T47D (cell line): Measurements from ENCODE around the gene SSBP1.
A peak's percentile ranks its signal among the peaks of the same experiment; 100 is the strongest.

Experiments
- DNase-seq, 2 experiments: peaks; one replicate each; pipeline versions ENCODE4 v3.0.0 to v3.0.0-alpha.2; 2011 to 2012; ENCODE audit warnings: low read depth in 1 of 2, low spot score in 1 of 2
- JUND ChIP-seq: IDR thresholded peaks from 2 replicates; pipeline ENCODE4 v1.6.1; 2012; ENCODE audit warnings: low read depth
- in situ Hi-C: cut with HindIII; loops from 2 replicates; pipeline ENCODE4 v1.10.0; 2016; ENCODE audit warnings: low sequenced_read_pairs, low pct_unique_long_range_greater_than_20kb

SSBP1 gene

DNA sequence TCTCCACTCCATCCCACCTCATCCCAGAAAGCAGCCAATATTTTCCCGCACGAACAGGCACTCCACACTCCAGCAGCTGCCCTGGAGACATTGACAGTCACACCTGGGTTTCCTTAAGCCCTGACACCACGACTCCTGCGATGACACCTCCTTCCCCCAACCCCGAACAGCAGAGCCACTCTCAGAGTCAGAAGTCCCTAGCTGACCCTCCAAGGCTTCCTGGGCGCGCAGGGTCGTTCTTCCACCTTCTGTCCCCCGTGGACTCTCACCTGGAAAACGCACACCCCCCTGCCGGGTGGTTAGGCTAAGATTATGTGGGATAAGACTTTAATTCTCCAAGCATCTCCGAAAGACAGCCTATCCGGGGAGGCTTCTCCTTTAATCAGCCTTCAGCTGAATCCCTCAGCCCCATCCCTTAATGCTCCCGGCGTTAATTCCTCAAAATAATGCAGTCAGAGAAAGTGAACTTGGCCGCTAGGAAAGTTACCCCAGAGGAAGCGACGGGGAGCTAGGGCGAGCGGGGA, 37.2 kb upstream of the SSBP1 start:
- in situ Hi-C loops: no loop called here
- no peak for TF ChIP-seq JUND
- DNase-seq: peak in 1 of 2 experiments; percentile 15

- in situ Hi-C loops: no loop called here
- DNase-seq: no peak
- no peak for TF ChIP-seq JUND
Observed at GRCh38 chr7:141701489-141702046, 36.6 kb upstream of the SSBP1 start.

DNA sequence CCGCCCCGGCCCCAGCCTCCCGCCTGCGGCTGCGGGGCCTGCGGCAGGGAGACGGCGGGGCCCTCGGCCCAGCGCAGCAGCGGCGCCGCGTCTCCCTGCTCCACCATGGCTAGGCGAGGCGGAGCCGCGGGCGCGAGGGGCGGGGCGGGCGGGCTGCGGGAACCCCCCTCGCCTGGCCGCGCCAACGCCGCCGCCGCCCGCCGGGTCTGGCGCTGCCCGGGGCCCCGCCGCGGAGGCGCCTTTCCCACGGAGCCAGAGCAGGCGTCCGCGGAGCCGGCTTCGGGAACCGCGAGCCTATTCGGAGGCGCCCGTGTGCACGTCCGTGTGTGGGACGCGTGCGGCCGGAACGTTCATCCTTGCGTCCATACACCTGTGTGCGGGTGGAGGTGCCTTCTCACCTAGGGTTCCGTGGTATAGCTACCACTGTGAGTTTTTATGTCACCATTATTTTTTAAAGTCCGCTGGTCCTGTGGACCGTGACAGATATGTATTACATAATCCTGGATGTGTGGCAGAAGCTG, 36.1 kb upstream of the SSBP1 start, which contains the start of gene DENND11:
Gene DENND11 (minus strand): TSS at position 120 of the 521 bp plus-strand sequence. CDS start 13 bp downstream, at position 107.
- in situ Hi-C loops: no loop called here
- DNase-seq: peak; percentile 23 to 42
- TF ChIP-seq JUND: no peak

DNA sequence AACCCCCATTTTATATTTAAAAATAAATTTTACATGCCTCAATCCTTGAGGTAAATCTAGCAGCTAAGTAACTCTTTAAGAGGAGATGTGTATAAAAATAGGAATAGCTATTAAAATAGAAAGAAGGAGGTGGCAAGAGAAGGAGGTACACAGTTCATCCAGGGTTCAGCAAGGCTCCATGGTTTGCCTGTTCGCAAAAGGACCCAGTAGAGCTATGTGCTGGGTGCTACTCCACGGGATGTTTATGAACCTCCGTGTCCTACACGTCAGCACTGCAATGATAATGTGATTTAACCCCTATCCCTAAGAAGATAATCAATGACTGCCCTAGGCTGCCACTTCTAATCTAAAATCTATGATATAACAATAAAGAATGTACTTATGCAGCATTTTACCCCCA, 35.3 kb upstream of the SSBP1 start:
- no peak for DNase-seq
- TF ChIP-seq JUND: no peak
- in situ Hi-C loops: no loop called here

DNA sequence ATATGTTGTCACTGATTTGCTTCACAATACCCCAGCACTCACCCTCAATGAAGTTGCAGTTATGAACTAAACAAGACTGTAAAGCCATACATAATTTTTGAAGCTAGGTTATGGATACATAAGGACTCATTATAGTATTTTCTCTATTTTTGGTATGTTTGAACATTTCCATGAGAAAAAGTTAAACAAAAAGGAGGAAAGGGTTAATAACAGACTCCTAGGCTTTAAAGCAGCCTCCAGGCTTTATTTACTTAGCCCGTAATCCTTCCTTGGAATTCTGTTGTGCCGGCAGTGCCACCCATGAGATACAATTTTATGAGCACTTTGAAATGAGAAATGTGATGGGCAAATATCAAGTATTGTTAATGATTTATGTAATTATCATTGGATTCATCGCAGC, 34.0 kb upstream of the SSBP1 start:
- DNase-seq: no peak
- in situ Hi-C loops: no loop called here
- no peak for TF ChIP-seq JUND

DNA sequence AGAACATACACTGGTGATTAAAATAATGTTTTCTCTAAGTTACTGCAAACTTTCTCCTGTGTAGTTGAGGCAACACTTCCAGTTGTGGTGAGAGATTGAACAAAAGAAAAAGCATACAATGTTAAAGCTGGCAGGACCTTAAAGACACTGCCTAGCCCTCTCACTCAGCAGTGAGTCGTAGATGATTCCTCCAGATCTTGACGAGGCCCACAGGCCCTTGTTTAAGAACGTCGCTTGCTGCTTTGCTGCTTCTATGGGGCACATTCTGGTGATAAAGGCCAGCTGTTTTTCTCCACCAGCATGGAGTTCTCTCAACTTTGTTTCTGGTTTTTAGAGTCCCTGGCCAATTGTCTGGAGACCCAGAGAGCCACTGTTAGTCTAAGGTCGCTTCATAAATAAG, 33.4 kb upstream of the SSBP1 start:
- in situ Hi-C loops: no loop called here
- TF ChIP-seq JUND: no peak
- DNase-seq: no peak

- DNase-seq: no peak
- TF ChIP-seq JUND: no peak
Observed at GRCh38 chr7:141706239-141707064, 31.7 kb upstream of the SSBP1 start.

DNA sequence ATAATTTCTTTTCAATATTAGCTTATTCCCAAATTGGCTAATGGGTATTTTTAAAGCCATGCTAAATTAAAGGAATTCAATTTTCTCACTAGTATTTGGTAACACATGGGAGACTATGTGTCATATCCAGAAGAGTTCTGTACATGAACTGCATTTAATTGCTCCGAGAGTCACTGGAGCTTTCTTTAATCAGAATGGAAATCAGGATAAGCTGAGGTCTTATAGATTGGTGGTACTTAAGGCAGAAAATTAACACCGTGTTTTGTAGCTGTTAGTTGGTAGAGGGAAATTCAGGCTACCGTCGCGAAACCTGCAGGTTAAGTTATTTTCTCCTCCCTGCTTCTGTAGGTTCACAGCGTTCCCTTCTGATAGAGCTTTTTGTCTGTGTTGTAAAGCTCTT, 29.8 kb upstream of the SSBP1 start, which contains the start of gene WEE2:
Gene WEE2 (plus strand): TSS at position 3 of the 400 bp plus-strand sequence. CDS start 406 bp downstream, outside the sequence.
- in situ Hi-C loops: no loop called here
- DNase-seq: no peak
- no peak for TF ChIP-seq JUND

More at GRCh38 chr7:141706239-141707064, 31.7 kb upstream of the SSBP1 start:
- in situ Hi-C loops: no loop called here

DNA sequence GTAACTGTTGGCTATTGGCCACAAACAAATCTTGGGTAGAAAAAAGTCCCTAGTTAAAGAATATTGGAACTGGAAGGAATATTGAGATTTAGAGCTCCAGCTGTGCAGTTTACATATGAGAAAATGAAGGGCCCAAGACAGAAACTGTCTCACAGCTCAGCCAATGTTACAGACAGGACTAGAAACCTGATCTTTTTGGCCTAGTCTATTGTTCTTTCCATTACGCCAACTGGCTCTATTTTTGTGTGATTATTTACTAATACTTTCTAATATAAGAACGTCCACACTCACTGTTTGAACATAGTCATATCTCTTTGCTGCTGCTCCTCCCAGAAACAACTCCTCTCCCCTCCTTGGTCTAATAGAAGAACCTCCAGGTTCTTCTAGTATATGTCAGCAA, 28.8 kb upstream of the SSBP1 start:
- no peak for DNase-seq
- TF ChIP-seq JUND: no peak
- in situ Hi-C loops: no loop called here

- in situ Hi-C loops: no loop called here
- no peak for DNase-seq
- TF ChIP-seq JUND: no peak
Observed at GRCh38 chr7:141709749-141710148, 28.4 kb upstream of the SSBP1 start.

DNA sequence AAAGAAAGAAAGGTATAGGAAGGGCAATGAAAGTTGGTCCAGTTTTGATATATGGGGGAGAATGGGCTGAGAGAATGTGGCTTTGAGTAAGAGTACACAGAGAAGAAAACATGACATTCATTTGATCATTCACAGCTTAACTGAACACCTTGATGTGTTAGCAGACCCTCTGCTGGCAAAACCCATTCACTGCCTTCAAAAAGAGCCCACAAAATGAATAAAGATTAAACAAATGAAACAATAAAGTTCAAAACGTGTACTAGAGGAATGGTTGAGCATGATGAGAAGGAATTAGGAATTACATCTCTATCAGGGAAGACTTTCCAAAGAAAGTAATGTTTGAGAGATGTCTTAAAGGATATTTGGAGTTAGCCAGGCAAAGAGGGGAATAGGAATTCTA, 27.9 kb upstream of the SSBP1 start:
- in situ Hi-C loops: no loop called here
- no peak for TF ChIP-seq JUND
- DNase-seq: no peak

DNA sequence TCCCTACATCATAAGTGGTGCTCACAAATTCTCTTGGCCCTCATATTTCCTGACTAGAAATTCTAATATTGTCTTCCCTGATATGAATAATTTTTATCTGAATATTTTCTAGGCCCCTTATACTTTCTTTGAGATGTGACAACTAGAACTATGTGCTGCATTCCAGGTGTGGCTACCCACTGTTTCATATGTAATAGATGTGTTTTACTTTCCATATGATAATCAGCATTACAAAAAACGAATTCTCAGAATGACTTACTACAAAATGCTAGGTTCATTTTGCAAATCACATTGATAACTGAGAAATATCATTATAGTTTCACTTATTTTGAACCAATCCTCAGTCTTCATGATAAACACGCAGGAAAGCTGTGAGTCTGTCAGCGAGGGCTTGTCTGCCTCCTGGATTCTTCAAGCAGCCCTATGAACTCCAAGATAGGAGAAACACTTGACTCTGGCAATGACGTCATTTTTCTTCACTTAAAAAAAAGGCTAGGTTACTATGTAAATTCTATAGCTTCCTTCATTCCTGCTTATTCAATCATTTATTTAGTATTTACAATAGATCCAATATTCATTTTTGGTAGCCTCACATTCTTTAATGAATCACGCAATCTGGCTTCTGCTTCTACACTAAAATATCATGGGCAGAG, 25.4 kb upstream of the SSBP1 start:
- no peak for TF ChIP-seq JUND
- in situ Hi-C loops: no loop called here
- no peak for DNase-seq
